ENCODE measurements around the gene HNRNPA2B1.

DNA sequence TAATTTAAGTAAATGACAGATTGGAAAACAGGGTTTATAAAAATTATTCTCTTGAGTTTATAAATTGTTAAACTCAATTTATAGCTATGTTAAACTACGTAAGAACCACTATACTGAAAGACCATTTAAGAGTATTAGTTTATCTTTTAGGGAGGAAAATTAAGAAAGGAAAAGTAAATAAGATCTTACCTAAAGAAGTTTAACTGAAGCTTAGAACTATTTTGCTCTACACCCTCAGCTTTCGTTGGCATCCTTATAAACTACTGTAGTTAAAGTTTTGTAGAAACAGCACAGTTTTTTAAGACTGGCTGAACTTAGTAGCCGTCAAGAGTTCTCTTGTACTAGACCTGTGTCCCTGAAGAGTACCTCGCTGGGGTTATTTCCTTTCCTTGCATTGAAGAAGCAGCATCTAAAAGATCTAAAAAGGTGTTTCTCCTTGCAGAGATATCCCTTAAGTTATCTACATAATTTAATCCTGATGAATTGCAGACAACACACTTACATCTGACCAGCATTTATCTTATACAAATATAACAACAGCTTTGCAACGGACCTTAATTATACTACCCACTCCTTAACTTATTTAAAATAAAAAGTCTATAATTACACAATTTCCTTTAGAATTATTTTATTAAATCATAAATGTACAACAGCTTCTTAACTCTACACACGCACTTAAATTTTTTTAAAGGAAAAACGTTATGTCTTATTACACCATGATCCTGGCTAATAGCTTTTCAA lies 9.1 kb downstream of the HNRNPA2B1 start:
- TF ChIP-seq, protein P1, sequence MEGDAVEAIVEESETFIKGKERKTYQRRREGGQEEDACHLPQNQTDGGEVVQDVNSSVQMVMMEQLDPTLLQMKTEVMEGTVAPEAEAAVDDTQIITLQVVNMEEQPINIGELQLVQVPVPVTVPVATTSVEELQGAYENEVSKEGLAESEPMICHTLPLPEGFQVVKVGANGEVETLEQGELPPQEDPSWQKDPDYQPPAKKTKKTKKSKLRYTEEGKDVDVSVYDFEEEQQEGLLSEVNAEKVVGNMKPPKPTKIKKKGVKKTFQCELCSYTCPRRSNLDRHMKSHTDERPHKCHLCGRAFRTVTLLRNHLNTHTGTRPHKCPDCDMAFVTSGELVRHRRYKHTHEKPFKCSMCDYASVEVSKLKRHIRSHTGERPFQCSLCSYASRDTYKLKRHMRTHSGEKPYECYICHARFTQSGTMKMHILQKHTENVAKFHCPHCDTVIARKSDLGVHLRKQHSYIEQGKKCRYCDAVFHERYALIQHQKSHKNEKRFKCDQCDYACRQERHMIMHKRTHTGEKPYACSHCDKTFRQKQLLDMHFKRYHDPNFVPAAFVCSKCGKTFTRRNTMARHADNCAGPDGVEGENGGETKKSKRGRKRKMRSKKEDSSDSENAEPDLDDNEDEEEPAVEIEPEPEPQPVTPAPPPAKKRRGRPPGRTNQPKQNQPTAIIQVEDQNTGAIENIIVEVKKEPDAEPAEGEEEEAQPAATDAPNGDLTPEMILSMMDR (IDR thresholded peaks at IDR 0.05): no peak
- TF ChIP-seq POLR2A (IDR thresholded peaks at IDR 0.05): no peak

All from esophagus squamous epithelium (tissue), 4 donors.